BLaER1 treated with 17β-estradiol and CSF1 and Interleukin-3, amounts not matched to agents 10 nM and 100 nM (cell line): ENCODE results near the gene SLC1A3.

ENCODE experiments used
- H3K27ac ChIP-seq, 11 experiments: shearing (Covaris generic); formaldehyde crosslinking; 2 replicates each; pipeline ENCODE4 v1.8.1; 2022
- H3K27me3 ChIP-seq, 11 experiments: shearing (Covaris generic); formaldehyde crosslinking; 2 replicates each; pipeline ENCODE4 v1.8.1; 2022
- H3K36me3 ChIP-seq, 11 experiments: shearing (Covaris generic); formaldehyde crosslinking; 2 replicates each; pipeline ENCODE4 v1.8.1; 2022
- H3K4me1 ChIP-seq, 10 experiments: shearing (Covaris generic); formaldehyde crosslinking; 2 replicates each; pipeline ENCODE4 v1.8.1; 2022
- H3K4me2 ChIP-seq, 11 experiments: shearing (Covaris generic); formaldehyde crosslinking; 2 replicates each; pipeline ENCODE4 v1.8.1; 2022
- H3K4me3 ChIP-seq, 10 experiments: shearing (Covaris generic); formaldehyde crosslinking; 2 replicates each; pipeline ENCODE4 v1.8.1; 2022
- H3K9ac ChIP-seq, 11 experiments: shearing (Covaris generic); formaldehyde crosslinking; 2 replicates each; pipeline ENCODE4 v1.8.1; 2022
- H3K9me3 ChIP-seq, 11 experiments: shearing (Covaris generic); formaldehyde crosslinking; replicated peaks in 1 of 11; 2 replicates each; pipeline ENCODE4 v1.8.1; 2022
- H4K20me1 ChIP-seq, 11 experiments: shearing (Covaris generic); formaldehyde crosslinking; 2 replicates each; pipeline ENCODE4 v1.8.1; 2022
- Cebpa-rat ChIP-seq, 11 experiments: shearing (Covaris generic); IDR thresholded peaks; 2 replicates each; pipeline ENCODE4 v1.8.1; 2022

SLC1A3 gene

GRCh38 chr5:36654564-36654963, 48.2 kb downstream of the SLC1A3 start:
- Histone ChIP-seq H3K9ac (no peak overlapping the region), H3K4me2 (peak overlapping the region in 7 of 11 experiments; percentile 51 to 90 (median 67); a peak in 12 of 22 replicates), H3K27me3 (no peaks in the 10 kb centered on the region), H3K4me3 (no peak overlapping the region), H3K4me1 (peaks cover 17 to 65% (median 51%) of the 10 kb centered on the region in 10 experiments), H4K20me1 (no peaks in the 10 kb centered on the region), H3K9me3 (peaks cover 0 to 5% (median 0%) of the 10 kb centered on the region in 11 experiments; a peak in 1 of 22 replicates), H3K27ac (peak overlapping the region in 10 of 11 experiments; percentile 35 to 99 (median 96); a peak in 15 of 22 replicates), H3K36me3 (no peaks in the 10 kb centered on the region; a peak in 1 of 22 replicates)
- no peak for TF ChIP-seq Cebpa-rat (IDR thresholded peaks at IDR 0.05)

DNA sequence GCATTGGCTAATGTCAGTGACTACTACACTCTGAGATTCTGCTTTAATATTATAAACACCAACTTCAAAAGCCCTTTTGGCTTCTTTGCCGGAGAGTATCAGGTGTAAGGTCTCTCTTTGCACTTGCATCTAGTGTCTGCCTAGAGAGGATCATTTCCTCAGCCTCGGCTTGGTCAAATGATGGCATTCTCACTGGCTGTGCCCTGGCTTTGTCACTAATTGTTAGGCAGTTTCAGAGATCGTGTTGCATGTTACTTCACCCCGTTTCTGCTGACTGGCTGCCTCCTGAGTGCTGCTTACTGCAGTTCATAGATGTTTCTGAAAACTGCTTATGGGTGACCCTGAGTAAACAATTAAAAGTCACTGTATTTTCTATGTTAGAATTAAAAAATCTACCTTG, 48.8 kb downstream of the SLC1A3 start:
- Histone ChIP-seq H4K20me1 (no peaks in the 10 kb centered on the region), H3K9me3 (peaks cover 0 to 10% (median 0%) of the 10 kb centered on the region in 11 experiments; a peak in 4 of 22 replicates), H3K36me3 (peaks cover 0 to under 1% (median 0%) of the 10 kb centered on the region in 11 experiments; a peak in 2 of 22 replicates), H3K27ac (peak overlapping the region in 10 of 11 experiments; percentile 35 to 99 (median 96); a peak in 19 of 22 replicates), H3K9ac (peak overlapping the region in 2 of 11 experiments; percentile 15 to 42; a peak in 4 of 22 replicates), H3K4me2 (peak overlapping the region in 8 of 11 experiments; percentile 6 to 90 (median 64); a peak in 14 of 22 replicates), H3K4me1 (peaks cover 17 to 71% (median 55%) of the 10 kb centered on the region in 10 experiments), H3K4me3 (no peak overlapping the region), H3K27me3 (no peaks in the 10 kb centered on the region)
- no peak for TF ChIP-seq Cebpa-rat (IDR thresholded peaks at IDR 0.05)

DNA sequence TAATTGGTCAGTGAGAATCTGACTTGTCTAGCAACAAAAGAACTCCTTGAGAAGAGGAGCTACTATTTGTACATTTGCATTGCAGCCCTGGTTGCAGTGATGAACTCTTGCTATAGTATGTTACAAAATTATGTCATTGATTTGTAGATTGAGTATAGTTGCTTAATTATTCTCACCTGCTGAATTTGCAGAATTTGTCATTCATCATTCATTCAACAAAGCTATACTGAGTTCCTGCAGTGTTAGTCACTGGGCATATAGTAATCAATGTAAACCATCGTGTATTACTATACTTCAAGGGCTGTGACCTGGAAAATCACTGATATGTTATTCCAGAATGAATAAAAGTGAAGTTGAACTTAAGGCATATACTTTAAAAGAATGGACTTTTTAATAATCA, 50.1 kb downstream of the SLC1A3 start:
- Histone ChIP-seq H3K27ac (peak overlapping the region; percentile 71 to 99 (median 96); a peak in 20 of 22 replicates), H3K4me3 (no peak overlapping the region), H3K9me3 (peaks cover 0 to 22% (median 0%) of the 10 kb centered on the region in 11 experiments; a peak in 8 of 22 replicates), H4K20me1 (no peaks in the 10 kb centered on the region), H3K9ac (peak overlapping the region in 5 of 11 experiments; percentile 4 to 89 (median 72); a peak in 5 of 22 replicates), H3K4me1 (peaks cover 17 to 78% (median 64%) of the 10 kb centered on the region in 10 experiments), H3K27me3 (no peaks in the 10 kb centered on the region), H3K4me2 (peak overlapping the region in 8 of 11 experiments; percentile 51 to 90 (median 70); a peak in 14 of 22 replicates), H3K36me3 (peaks cover 0 to 5% (median 0%) of the 10 kb centered on the region in 11 experiments; a peak in 2 of 22 replicates)
- no peak for TF ChIP-seq Cebpa-rat (IDR thresholded peaks at IDR 0.05)

GRCh38 chr5:36657563-36657995, 51.2 kb downstream of the SLC1A3 start:
- H3K9me3 ChIP-seq = peaks cover 0 to 32% (median 0%) of the 10 kb centered on the region in 11 experiments; a peak in 9 of 22 replicates
- H3K9ac ChIP-seq = peak overlapping the region; percentile 65 to 89 (median 85)
- peaks cover 0 to 14% (median 0%) of the 10 kb centered on the region in 11 experiments; a peak in 5 of 22 replicates for H3K36me3 ChIP-seq
- H3K4me3 ChIP-seq = peak overlapping the region in 3 of 10 experiments; percentile 15 to 20 (median 19); a peak in 2 of 20 replicates
- peak overlapping the region; percentile 85 to 99 (median 96) for H3K27ac ChIP-seq
- TF ChIP-seq Cebpa-rat (IDR thresholded peaks at IDR 0.05) = peak; percentile 97 to 100 (median 100)
- no peaks in the 10 kb centered on the region for H4K20me1 ChIP-seq
- no peaks in the 10 kb centered on the region for H3K27me3 ChIP-seq
- peak overlapping the region; percentile 61 to 92 (median 82) for H3K4me2 ChIP-seq
- peaks cover 17 to 87% (median 66%) of the 10 kb centered on the region in 10 experiments for H3K4me1 ChIP-seq

GRCh38 chr5:36658038-36658756, 51.8 kb downstream of the SLC1A3 start:
- Histone ChIP-seq H3K9ac (peak overlapping the region; percentile 65 to 89 (median 85)), H3K27me3 (no peaks in the 10 kb centered on the region), H3K36me3 (peaks cover 0 to 16% (median 0%) of the 10 kb centered on the region in 11 experiments; a peak in 5 of 22 replicates), H3K9me3 (peaks cover 0 to 38% (median 0%) of the 10 kb centered on the region in 11 experiments; a peak in 9 of 22 replicates), H3K27ac (peak overlapping the region; percentile 85 to 99 (median 96)), H3K4me2 (peak overlapping the region; percentile 61 to 92 (median 82)), H3K4me3 (peak overlapping the region in 5 of 10 experiments; percentile 14 to 20 (median 17); a peak in 4 of 20 replicates), H4K20me1 (no peaks in the 10 kb centered on the region), H3K4me1 (peaks cover 17 to 88% (median 66%) of the 10 kb centered on the region in 10 experiments)
- no peak for TF ChIP-seq Cebpa-rat (IDR thresholded peaks at IDR 0.05)

DNA sequence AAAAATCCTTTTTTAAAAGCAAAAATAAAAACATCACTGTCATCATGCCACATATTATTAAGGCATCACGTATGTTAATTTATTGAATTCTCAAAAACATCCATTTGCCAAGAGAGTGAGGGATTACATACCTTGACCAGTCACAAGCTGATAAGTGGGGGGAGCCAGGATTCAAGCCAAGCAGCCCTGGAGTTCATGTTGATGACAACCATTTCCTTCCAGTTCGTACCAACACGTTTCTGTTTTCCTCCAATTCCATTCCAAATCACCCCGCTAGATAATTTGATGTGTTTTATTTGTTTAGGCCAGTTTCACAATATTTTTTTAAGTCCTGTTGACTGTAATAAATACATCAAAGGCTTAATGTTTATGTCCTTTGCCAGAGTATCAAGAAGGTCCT, 53.0 kb downstream of the SLC1A3 start:
- no peak for TF ChIP-seq Cebpa-rat (IDR thresholded peaks at IDR 0.05)
- Histone ChIP-seq H3K9me3 (peaks cover 0 to 48% (median 0%) of the 10 kb centered on the region in 11 experiments; a peak in 9 of 22 replicates), H3K4me2 (peak overlapping the region in 7 of 11 experiments; percentile 76 to 92 (median 87); a peak in 13 of 22 replicates), H4K20me1 (no peaks in the 10 kb centered on the region), H3K9ac (peak overlapping the region in 6 of 11 experiments; percentile 76 to 89 (median 87); a peak in 11 of 22 replicates), H3K36me3 (peaks cover 0 to 16% (median 0%) of the 10 kb centered on the region in 11 experiments; a peak in 5 of 22 replicates), H3K4me1 (peaks cover 17 to 79% (median 64%) of the 10 kb centered on the region in 10 experiments), H3K27me3 (no peaks in the 10 kb centered on the region), H3K4me3 (no peak overlapping the region; a peak in 1 of 20 replicates), H3K27ac (peak overlapping the region; percentile 85 to 99 (median 96))

- peak overlapping the region in 8 of 11 experiments; percentile 22 to 99 (median 97); a peak in 12 of 22 replicates for H3K27ac ChIP-seq
- H3K4me2 ChIP-seq = peak overlapping the region in 6 of 11 experiments; percentile 10 to 92 (median 87); a peak in 8 of 22 replicates
- peaks cover 17 to 68% (median 53%) of the 10 kb centered on the region in 10 experiments for H3K4me1 ChIP-seq
- H3K9me3 ChIP-seq = peaks cover 0 to 48% (median 0%) of the 10 kb centered on the region in 11 experiments; a peak in 9 of 22 replicates
- peaks cover 0 to 16% (median 0%) of the 10 kb centered on the region in 11 experiments; a peak in 5 of 22 replicates for H3K36me3 ChIP-seq
- no peaks in the 10 kb centered on the region for H4K20me1 ChIP-seq
- no peak overlapping the region for H3K4me3 ChIP-seq
- H3K27me3 ChIP-seq = no peaks in the 10 kb centered on the region
- H3K9ac ChIP-seq = no peak overlapping the region
- no peak for TF ChIP-seq Cebpa-rat (IDR thresholded peaks at IDR 0.05)
These were observed 54.1 kb downstream of the SLC1A3 start for GRCh38 chr5:36660397-36661049.
